CD4-positive, alpha-beta T cell treated with Interleukin-6 for 4 hours (primary cell): Measurements from ENCODE around the gene TRABD2A.
"Not testable (repeated sequence)": the region's sequence is repeated elsewhere in the genome, so short reads cannot be mapped to it uniquely, and the experiment has no call there.

Source experiments
- DNase-seq: peaks from one replicate; pipeline ENCODE4 v3.0.0-alpha.2; 2020; ENCODE audit warnings: mixed read lengths

The TRABD2A gene

GRCh38 chr2:84773562-84773961, 107.3 kb downstream of the TRABD2A start:
- DNase-seq = not testable (repeated sequence)
